GM12878 (cell line): Measurements from ENCODE around the gene SHH.

Source experiments
- NFYB ChIP-seq: IDR thresholded peaks from 2 replicates; pipeline ENCODE4 v1.6.1; 2011; ENCODE audit warnings: low read depth, mild to moderate bottlenecking, low read length, improper control_type of control experiment, moderate library complexity; ENCODE audit not compliant: insufficient read depth
- NR2C2 ChIP-seq: IDR thresholded peaks from 2 replicates; pipeline ENCODE4 v1.6.1; 2011; ENCODE audit warnings: borderline replicate concordance, low read depth; ENCODE audit not compliant: control insufficient read depth, insufficient read length
- RFX5 ChIP-seq: IDR thresholded peaks from 2 replicates; pipeline ENCODE4 v1.6.1; 2011; ENCODE audit warnings: low read depth, low read length, improper control_type of control experiment
- TF ChIP-seq, protein P1 (sequence below), 3 experiments: IDR thresholded peaks in 2 of 3; conservative IDR thresholded peaks in 1 of 3; 2 replicates each; pipeline ENCODE4 v1.5.1; 2011; ENCODE audit warnings: low read depth in 3 of 3, low read length in 3 of 3, mild to moderate bottlenecking in 3 of 3, control low read depth in 2 of 3, moderate library complexity in 2 of 3, inconsistent platforms in 1 of 3, mixed read lengths in 1 of 3; ENCODE audit not compliant: control insufficient read depth in 2 of 3, insufficient read depth in 1 of 3; ENCODE audit errors: extremely low read depth in 1 of 3
- TF ChIP-seq, protein P2 (sequence below): IDR thresholded peaks from 2 replicates; pipeline ENCODE4 v1.6.1; 2012; ENCODE audit warnings: low read length, inconsistent platforms
- TF ChIP-seq, protein P3 (sequence below): fragments of 450-650 bp; formaldehyde crosslinking; IDR thresholded peaks from 2 replicates; pipeline ENCODE4 v1.4.0; 2022; ENCODE audit warnings: mild to moderate bottlenecking, moderate library complexity

DNA sequence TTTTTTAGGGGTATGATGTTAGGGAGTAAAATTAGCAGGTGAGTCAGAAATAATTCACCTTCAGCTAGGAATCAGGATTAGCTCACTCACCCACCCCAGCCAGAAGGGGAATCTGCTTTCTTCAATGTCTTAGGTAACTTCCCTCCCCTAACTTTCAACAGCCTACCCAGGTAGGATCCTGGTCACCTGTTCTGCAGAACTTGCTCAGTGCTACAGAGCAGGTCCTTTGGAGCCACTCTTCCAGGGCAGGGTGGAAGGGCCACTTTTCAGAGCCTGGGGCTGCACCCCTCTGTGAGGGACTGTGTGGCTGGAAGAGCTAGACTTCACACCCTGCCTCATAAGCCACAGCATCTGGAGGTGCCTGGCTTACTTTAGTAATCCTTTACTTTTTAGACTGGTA is 58.1 kb downstream of the SHH start:
- TF ChIP-seq, protein P1, sequence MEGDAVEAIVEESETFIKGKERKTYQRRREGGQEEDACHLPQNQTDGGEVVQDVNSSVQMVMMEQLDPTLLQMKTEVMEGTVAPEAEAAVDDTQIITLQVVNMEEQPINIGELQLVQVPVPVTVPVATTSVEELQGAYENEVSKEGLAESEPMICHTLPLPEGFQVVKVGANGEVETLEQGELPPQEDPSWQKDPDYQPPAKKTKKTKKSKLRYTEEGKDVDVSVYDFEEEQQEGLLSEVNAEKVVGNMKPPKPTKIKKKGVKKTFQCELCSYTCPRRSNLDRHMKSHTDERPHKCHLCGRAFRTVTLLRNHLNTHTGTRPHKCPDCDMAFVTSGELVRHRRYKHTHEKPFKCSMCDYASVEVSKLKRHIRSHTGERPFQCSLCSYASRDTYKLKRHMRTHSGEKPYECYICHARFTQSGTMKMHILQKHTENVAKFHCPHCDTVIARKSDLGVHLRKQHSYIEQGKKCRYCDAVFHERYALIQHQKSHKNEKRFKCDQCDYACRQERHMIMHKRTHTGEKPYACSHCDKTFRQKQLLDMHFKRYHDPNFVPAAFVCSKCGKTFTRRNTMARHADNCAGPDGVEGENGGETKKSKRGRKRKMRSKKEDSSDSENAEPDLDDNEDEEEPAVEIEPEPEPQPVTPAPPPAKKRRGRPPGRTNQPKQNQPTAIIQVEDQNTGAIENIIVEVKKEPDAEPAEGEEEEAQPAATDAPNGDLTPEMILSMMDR (IDR thresholded peaks at IDR 0.05 in 2 of 3, conservative IDR thresholded peaks at IDR 0.05 in 1 of 3; ENCODE audit: control insufficient read depth in 2 of 3, extremely low read depth in 1 of 3, insufficient read depth in 1 of 3, low read depth in 3 of 3, low read length in 3 of 3), result no peak
- TF ChIP-seq NFYB (no peak), RFX5 (no peak), NR2C2 (no peak)
- TF ChIP-seq, protein P2, sequence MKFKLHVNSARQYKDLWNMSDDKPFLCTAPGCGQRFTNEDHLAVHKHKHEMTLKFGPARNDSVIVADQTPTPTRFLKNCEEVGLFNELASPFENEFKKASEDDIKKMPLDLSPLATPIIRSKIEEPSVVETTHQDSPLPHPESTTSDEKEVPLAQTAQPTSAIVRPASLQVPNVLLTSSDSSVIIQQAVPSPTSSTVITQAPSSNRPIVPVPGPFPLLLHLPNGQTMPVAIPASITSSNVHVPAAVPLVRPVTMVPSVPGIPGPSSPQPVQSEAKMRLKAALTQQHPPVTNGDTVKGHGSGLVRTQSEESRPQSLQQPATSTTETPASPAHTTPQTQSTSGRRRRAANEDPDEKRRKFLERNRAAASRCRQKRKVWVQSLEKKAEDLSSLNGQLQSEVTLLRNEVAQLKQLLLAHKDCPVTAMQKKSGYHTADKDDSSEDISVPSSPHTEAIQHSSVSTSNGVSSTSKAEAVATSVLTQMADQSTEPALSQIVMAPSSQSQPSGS, result no peak
- TF ChIP-seq, protein P3, sequence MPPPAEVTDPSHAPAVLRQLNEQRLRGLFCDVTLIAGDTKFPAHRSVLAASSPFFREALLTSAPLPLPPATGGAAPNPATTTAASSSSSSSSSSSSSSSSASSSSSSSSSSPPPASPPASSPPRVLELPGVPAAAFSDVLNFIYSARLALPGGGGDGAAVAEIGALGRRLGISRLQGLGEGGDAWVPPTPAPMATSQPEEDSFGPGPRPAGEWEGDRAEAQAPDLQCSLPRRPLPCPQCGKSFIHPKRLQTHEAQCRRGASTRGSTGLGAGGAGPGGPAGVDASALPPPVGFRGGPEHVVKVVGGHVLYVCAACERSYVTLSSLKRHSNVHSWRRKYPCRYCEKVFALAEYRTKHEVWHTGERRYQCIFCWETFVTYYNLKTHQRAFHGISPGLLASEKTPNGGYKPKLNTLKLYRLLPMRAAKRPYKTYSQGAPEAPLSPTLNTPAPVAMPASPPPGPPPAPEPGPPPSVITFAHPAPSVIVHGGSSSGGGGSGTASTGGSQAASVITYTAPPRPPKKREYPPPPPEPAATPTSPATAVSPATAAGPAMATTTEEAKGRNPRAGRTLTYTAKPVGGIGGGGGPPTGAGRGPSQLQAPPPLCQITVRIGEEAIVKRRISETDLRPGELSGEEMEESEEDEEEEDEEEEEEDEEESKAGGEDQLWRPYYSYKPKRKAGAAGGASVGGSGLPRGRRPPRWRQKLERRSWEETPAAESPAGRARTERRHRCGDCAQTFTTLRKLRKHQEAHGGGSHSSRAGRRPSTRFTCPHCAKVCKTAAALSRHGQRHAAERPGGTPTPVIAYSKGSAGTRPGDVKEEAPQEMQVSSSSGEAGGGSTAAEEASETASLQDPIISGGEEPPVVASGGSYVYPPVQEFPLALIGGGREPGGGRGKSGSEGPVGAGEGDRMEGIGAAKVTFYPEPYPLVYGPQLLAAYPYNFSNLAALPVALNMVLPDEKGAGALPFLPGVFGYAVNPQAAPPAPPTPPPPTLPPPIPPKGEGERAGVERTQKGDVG (CRISPR knock-in tag), result no peak
